ENCODE data around the gene IL18.
"Not testable (repeated sequence)": the region's sequence is repeated elsewhere in the genome, so short reads cannot be mapped to it uniquely, and the experiment has no call there.

IL18 gene

GRCh38 chr11:112167145-112167544 lies 3.3 kb upstream of the IL18 start, which contains the start of gene TEX12:
Gene TEX12, plus strand, starts transcription at chr11:112167372. Its CDS starts 1,897 bp downstream, at chr11:112169269.
- no peak for DNase-seq (ENCODE audit: low spot score)

- peak; percentile 50 for DNase-seq (ENCODE audit: low spot score)
These were observed 2.7 kb upstream of the IL18 start for GRCh38 chr11:112166562-112166961.

GRCh38 chr11:112165049-112165448 lies 1.2 kb upstream of the IL18 start:
- peak; percentile 26 for DNase-seq (ENCODE audit: low spot score)

GRCh38 chr11:112162761-112163546 lies 940 bp downstream of the IL18 start:
- no peak for DNase-seq (ENCODE audit: low spot score)

GRCh38 chr11:112162200-112162599 lies 1.7 kb downstream of the IL18 start:
- DNase-seq (ENCODE audit: low spot score) = not testable (repeated sequence)

- DNase-seq (ENCODE audit: low spot score) = no peak
These were observed 2.9 kb downstream of the IL18 start for GRCh38 chr11:112161012-112161411.

- DNase-seq (ENCODE audit: low spot score) = no peak
These were observed 3.6 kb downstream of the IL18 start for GRCh38 chr11:112160091-112160848.

- no peak for DNase-seq (ENCODE audit: low spot score)
These were observed 4.5 kb downstream of the IL18 start for GRCh38 chr11:112159098-112160065.

- DNase-seq (ENCODE audit: low spot score) = no peak
These were observed 6.7 kb downstream of the IL18 start for GRCh38 chr11:112156956-112157766.

GRCh38 chr11:112156153-112156955 lies 7.5 kb downstream of the IL18 start:
- no peak for DNase-seq (ENCODE audit: low spot score)

- DNase-seq (ENCODE audit: low spot score) = no peak
These were observed 13.4 kb downstream of the IL18 start for GRCh38 chr11:112150517-112150916.

- no peak for DNase-seq (ENCODE audit: low spot score)
These were observed 20.3 kb downstream of the IL18 start for GRCh38 chr11:112143597-112143996.

- no peak for DNase-seq (ENCODE audit: low spot score)
These were observed 29.4 kb downstream of the IL18 start for GRCh38 chr11:112134473-112134872.

GRCh38 chr11:112132737-112133136 lies 31.2 kb downstream of the IL18 start:
- no peak for DNase-seq (ENCODE audit: low spot score)

GRCh38 chr11:112129656-112130055 lies 34.2 kb downstream of the IL18 start:
- DNase-seq (ENCODE audit: low spot score) = no peak

GRCh38 chr11:112128483-112129121 lies 35.3 kb downstream of the IL18 start:
- no peak for DNase-seq (ENCODE audit: low spot score)

- DNase-seq (ENCODE audit: low spot score) = no peak
These were observed 36.8 kb downstream of the IL18 start for GRCh38 chr11:112127056-112127455.

- DNase-seq (ENCODE audit: low spot score) = no peak
These were observed 40.8 kb downstream of the IL18 start for GRCh38 chr11:112123129-112123528.

- no peak for DNase-seq (ENCODE audit: low spot score)
These were observed 41.8 kb downstream of the IL18 start for GRCh38 chr11:112121981-112122615.
